ENCODE measurements around the gene DHRS1.
A peak's percentile ranks its signal among the peaks of the same experiment; 100 is the strongest.

DHRS1 gene

GRCh38 chr14:24308342-24309124 lies 9.0 kb upstream of the DHRS1 start:
- Histone ChIP-seq H3K36me3 (ENCODE audit: control insufficient read depth in 2 of 2, insufficient read depth in 2 of 2, low read length in 2 of 2) (peaks cover 33 to 39% of the 10 kb centered on the region in 2 donors), H3K9ac (ENCODE audit: low read length in 2 of 2) (peak overlapping the region in 1 of 2 donors; percentile 21), H3K27ac (ENCODE audit: low read length) (no peak overlapping the region), H3K9me3 (ENCODE audit: control insufficient read depth in 2 of 2, low read length in 2 of 2) (no peaks in the 10 kb centered on the region), H3K4me1 (ENCODE audit: control insufficient read depth, insufficient read depth, low read length) (peaks cover 23% of the 10 kb centered on the region), H3K4me3 (ENCODE audit: low read length in 2 of 2) (no peak overlapping the region), H3K27me3 (ENCODE audit: control insufficient read depth in 1 of 2, insufficient read depth in 2 of 2, low read length in 2 of 2) (no peaks in the 10 kb centered on the region)

DNA sequence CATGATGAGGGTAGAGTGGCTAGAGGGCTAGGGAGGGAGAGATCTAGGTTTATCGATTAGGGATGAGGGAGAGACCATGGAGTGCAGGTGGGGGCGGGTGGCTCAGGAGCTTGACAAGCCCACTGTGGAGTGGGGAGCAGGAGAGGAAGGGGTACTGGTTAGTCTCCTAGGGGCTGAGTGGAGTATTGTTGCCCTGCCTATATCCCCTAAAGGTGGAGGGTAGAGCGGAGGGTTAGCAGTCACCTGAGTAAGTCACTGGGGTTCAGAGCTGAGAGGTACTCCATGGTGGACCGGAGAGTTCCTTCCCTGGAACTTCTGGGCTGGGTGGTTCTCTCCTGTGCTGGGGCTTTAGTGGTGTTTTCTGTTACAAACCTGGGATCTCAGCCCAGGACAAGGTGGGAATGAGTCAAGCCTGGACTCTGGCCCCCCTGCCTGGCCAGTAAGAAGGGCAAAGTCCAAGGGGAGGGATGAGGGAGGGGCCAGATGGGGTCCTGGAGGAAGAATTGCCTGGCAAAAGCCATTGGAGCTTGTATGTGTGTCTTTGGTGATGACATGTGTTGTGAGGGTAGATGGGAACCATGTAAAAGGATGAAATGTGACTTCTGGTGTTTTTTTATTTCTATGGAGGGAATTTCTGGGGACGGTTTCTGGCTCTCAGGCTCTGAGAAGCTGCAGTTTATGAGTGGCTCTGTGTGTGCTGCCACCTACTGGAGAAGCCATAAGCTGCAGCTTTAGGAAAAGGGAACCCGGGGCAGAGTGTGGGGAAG lies 8.2 kb upstream of the DHRS1 start, which contains the start of gene CIDEB:
Gene CIDEB (minus strand): TSS at position 403 of the 767 bp plus-strand sequence. CDS start 119 bp downstream, at position 284.
- peaks cover 39 to 42% of the 10 kb centered on the region in 2 donors for H3K36me3 ChIP-seq (ENCODE audit: control insufficient read depth in 2 of 2, insufficient read depth in 2 of 2, low read length in 2 of 2)
- H3K27me3 ChIP-seq (ENCODE audit: control insufficient read depth in 1 of 2, insufficient read depth in 2 of 2, low read length in 2 of 2), result no peaks in the 10 kb centered on the region
- peaks cover 23% of the 10 kb centered on the region for H3K4me1 ChIP-seq (ENCODE audit: control insufficient read depth, insufficient read depth, low read length)
- no peak within 1 kb of the TSS for H3K27ac ChIP-seq (ENCODE audit: low read length)
- H3K9ac ChIP-seq (ENCODE audit: low read length in 2 of 2), result peak within 1 kb of the TSS in 1 of 2 donors; percentile 21
- H3K9me3 ChIP-seq (ENCODE audit: control insufficient read depth in 2 of 2, low read length in 2 of 2), result no peaks in the 10 kb centered on the region
- H3K4me3 ChIP-seq (ENCODE audit: low read length in 2 of 2), result no peak within 1 kb of the TSS

GRCh38 chr14:24307156-24307574 lies 7.6 kb upstream of the DHRS1 start:
- Histone ChIP-seq H3K27me3 (ENCODE audit: control insufficient read depth in 1 of 2, insufficient read depth in 2 of 2, low read length in 2 of 2) (no peaks in the 10 kb centered on the region), H3K27ac (ENCODE audit: low read length) (no peak overlapping the region), H3K9ac (ENCODE audit: low read length in 2 of 2) (no peak overlapping the region), H3K9me3 (ENCODE audit: control insufficient read depth in 2 of 2, low read length in 2 of 2) (no peaks in the 10 kb centered on the region), H3K4me1 (ENCODE audit: control insufficient read depth, insufficient read depth, low read length) (peaks cover 23% of the 10 kb centered on the region), H3K4me3 (ENCODE audit: low read length in 2 of 2) (no peak overlapping the region), H3K36me3 (ENCODE audit: control insufficient read depth in 2 of 2, insufficient read depth in 2 of 2, low read length in 2 of 2) (peaks cover 45 to 48% of the 10 kb centered on the region in 2 donors)

- Histone ChIP-seq H3K36me3 (ENCODE audit: control insufficient read depth in 2 of 2, insufficient read depth in 2 of 2, low read length in 2 of 2) (peaks cover 52 to 56% of the 10 kb centered on the region in 2 donors), H3K9me3 (ENCODE audit: control insufficient read depth in 2 of 2, low read length in 2 of 2) (no peaks in the 10 kb centered on the region)
Observed at GRCh38 chr14:24304019-24304387, 4.4 kb upstream of the DHRS1 start.

GRCh38 chr14:24300326-24300980 lies 873 bp upstream of the DHRS1 start:
- H3K9me3 ChIP-seq (ENCODE audit: control insufficient read depth in 2 of 2, low read length in 2 of 2), result no peaks in the 10 kb centered on the region
- peak overlapping the region; percentile 83 to 86 for H3K9ac ChIP-seq (ENCODE audit: low read length in 2 of 2)
- H3K36me3 ChIP-seq (ENCODE audit: control insufficient read depth in 2 of 2, insufficient read depth in 2 of 2, low read length in 2 of 2), result peaks cover 46 to 47% of the 10 kb centered on the region in 2 donors
- peak overlapping the region; percentile 46 for H3K27ac ChIP-seq (ENCODE audit: low read length)
- H3K4me3 ChIP-seq (ENCODE audit: low read length in 2 of 2), result peak overlapping the region; percentile 88 to 99
- H3K27me3 ChIP-seq (ENCODE audit: control insufficient read depth in 1 of 2, insufficient read depth in 2 of 2, low read length in 2 of 2), result no peaks in the 10 kb centered on the region
- H3K4me1 ChIP-seq (ENCODE audit: control insufficient read depth, insufficient read depth, low read length), result peaks cover 30% of the 10 kb centered on the region

More at GRCh38 chr14:24304019-24304387, 4.4 kb upstream of the DHRS1 start:
- Histone ChIP-seq H3K27me3 (ENCODE audit: control insufficient read depth in 1 of 2, insufficient read depth in 2 of 2, low read length in 2 of 2) (no peaks in the 10 kb centered on the region), H3K4me1 (ENCODE audit: control insufficient read depth, insufficient read depth, low read length) (peaks cover 22% of the 10 kb centered on the region), H3K4me3 (ENCODE audit: low read length in 2 of 2) (no peak overlapping the region), H3K9ac (ENCODE audit: low read length in 2 of 2) (no peak overlapping the region), H3K27ac (ENCODE audit: low read length) (no peak overlapping the region)

DNA sequence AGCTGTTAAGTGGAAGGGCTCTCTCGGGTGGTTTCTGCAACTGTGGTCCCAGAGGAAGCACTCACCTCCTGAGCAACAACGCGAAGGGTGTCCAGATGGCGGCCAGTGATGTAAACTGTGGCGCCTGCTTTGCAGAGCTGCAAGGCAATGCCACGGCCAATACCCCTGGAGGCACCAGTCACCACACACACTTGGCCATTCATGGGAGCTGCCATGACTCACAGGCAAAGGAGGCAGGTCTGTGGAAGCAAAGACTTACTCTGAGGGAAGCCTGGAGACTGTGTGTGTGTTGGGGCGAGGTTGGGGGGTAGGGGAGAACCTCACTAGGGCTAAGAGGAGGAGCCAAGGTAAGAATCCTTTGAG lies 707 bp downstream of the DHRS1 start:
- peaks cover 30% of the 10 kb centered on the region for H3K4me1 ChIP-seq (ENCODE audit: control insufficient read depth, insufficient read depth, low read length)
- H3K9me3 ChIP-seq (ENCODE audit: control insufficient read depth in 2 of 2, low read length in 2 of 2), result no peaks in the 10 kb centered on the region
- no peaks in the 10 kb centered on the region for H3K27me3 ChIP-seq (ENCODE audit: control insufficient read depth in 1 of 2, insufficient read depth in 2 of 2, low read length in 2 of 2)
- peak overlapping the region; percentile 60 for H3K27ac ChIP-seq (ENCODE audit: low read length)
- H3K36me3 ChIP-seq (ENCODE audit: control insufficient read depth in 2 of 2, insufficient read depth in 2 of 2, low read length in 2 of 2), result peaks cover 31 to 34% of the 10 kb centered on the region in 2 donors
- peak overlapping the region; percentile 88 to 99 for H3K4me3 ChIP-seq (ENCODE audit: low read length in 2 of 2)
- peak overlapping the region; percentile 83 to 86 for H3K9ac ChIP-seq (ENCODE audit: low read length in 2 of 2)

- H3K9ac ChIP-seq (ENCODE audit: low read length in 2 of 2), result peak overlapping the region in 1 of 2 donors; percentile 2
- H3K4me3 ChIP-seq (ENCODE audit: low read length in 2 of 2), result no peak overlapping the region
- H3K27me3 ChIP-seq (ENCODE audit: control insufficient read depth in 1 of 2, insufficient read depth in 2 of 2, low read length in 2 of 2), result no peaks in the 10 kb centered on the region
- H3K9me3 ChIP-seq (ENCODE audit: control insufficient read depth in 2 of 2, low read length in 2 of 2), result no peaks in the 10 kb centered on the region
- H3K36me3 ChIP-seq (ENCODE audit: control insufficient read depth in 2 of 2, insufficient read depth in 2 of 2, low read length in 2 of 2), result peaks cover 20 to 25% of the 10 kb centered on the region in 2 donors
- peaks cover 30% of the 10 kb centered on the region for H3K4me1 ChIP-seq (ENCODE audit: control insufficient read depth, insufficient read depth, low read length)
- H3K27ac ChIP-seq (ENCODE audit: low read length), result no peak overlapping the region
Observed at GRCh38 chr14:24297190-24297964, 2.2 kb downstream of the DHRS1 start.

DNA sequence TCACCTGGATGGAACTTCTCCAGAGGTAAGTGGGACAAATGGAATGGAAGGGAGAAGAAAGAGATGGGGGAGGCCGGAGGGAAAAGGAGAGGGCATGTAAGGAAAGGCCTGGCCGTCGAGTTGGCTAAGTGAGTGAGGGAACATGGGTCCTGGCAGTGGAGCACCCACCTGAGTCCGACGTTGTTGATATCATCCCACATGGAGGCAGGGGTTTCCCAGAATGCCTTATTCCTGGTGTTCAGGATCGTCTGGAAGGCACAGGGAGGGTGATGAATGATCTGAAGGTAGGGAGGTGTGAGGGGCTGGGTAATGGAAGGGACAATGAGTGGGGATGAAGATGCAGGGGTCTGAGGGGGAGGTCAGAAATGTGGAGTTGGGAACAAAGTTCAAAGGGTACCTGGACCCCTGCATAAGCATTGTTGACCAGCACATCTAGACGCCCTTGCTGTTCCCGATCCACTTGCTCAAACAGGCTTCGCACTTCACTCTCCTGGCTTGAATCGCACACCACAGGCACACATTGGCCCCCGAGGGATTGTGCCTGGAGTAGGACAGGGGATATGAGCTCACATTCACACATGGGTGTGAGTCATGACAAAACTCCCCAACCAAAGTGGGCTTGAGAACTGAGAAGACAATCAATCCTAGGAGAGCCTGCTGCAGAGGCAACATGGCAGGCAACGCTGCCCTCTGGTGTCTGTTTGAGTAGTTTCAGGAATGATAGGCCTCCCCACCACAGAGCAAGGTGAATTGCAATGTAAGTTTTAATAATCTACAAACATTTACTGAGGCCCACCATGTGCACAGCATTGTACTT lies 3.0 kb downstream of the DHRS1 start:
- H3K27ac ChIP-seq (ENCODE audit: low read length), result no peak overlapping the region
- H3K4me3 ChIP-seq (ENCODE audit: low read length in 2 of 2), result no peak overlapping the region
- no peaks in the 10 kb centered on the region for H3K9me3 ChIP-seq (ENCODE audit: control insufficient read depth in 2 of 2, low read length in 2 of 2)
- peaks cover 30% of the 10 kb centered on the region for H3K4me1 ChIP-seq (ENCODE audit: control insufficient read depth, insufficient read depth, low read length)
- no peaks in the 10 kb centered on the region for H3K27me3 ChIP-seq (ENCODE audit: control insufficient read depth in 1 of 2, insufficient read depth in 2 of 2, low read length in 2 of 2)
- H3K9ac ChIP-seq (ENCODE audit: low read length in 2 of 2), result peak overlapping the region in 1 of 2 donors; percentile 36
- H3K36me3 ChIP-seq (ENCODE audit: control insufficient read depth in 2 of 2, insufficient read depth in 2 of 2, low read length in 2 of 2), result peaks cover 17 to 24% of the 10 kb centered on the region in 2 donors

GRCh38 chr14:24293525-24293924 lies 6.1 kb downstream of the DHRS1 start:
- Histone ChIP-seq H3K27ac (ENCODE audit: low read length) (no peak overlapping the region), H3K9ac (ENCODE audit: low read length in 2 of 2) (no peak overlapping the region), H3K4me1 (ENCODE audit: control insufficient read depth, insufficient read depth, low read length) (peaks cover 7% of the 10 kb centered on the region), H3K36me3 (ENCODE audit: control insufficient read depth in 2 of 2, insufficient read depth in 2 of 2, low read length in 2 of 2) (peaks cover 33 to 43% of the 10 kb centered on the region in 2 donors), H3K9me3 (ENCODE audit: control insufficient read depth in 2 of 2, low read length in 2 of 2) (no peaks in the 10 kb centered on the region), H3K4me3 (ENCODE audit: low read length in 2 of 2) (no peak overlapping the region), H3K27me3 (ENCODE audit: control insufficient read depth in 1 of 2, insufficient read depth in 2 of 2, low read length in 2 of 2) (no peaks in the 10 kb centered on the region)
